ENCODE measurements around the gene BIRC3. TPM values are rescaled to one million over a fixed set of nuclear protein-coding genes. Genes with fewer than 3 reads are reported as not detected.

BIRC3 gene
- total RNA-seq, 1 experiment from 2014 or later: 0.13 TPM

DNA sequence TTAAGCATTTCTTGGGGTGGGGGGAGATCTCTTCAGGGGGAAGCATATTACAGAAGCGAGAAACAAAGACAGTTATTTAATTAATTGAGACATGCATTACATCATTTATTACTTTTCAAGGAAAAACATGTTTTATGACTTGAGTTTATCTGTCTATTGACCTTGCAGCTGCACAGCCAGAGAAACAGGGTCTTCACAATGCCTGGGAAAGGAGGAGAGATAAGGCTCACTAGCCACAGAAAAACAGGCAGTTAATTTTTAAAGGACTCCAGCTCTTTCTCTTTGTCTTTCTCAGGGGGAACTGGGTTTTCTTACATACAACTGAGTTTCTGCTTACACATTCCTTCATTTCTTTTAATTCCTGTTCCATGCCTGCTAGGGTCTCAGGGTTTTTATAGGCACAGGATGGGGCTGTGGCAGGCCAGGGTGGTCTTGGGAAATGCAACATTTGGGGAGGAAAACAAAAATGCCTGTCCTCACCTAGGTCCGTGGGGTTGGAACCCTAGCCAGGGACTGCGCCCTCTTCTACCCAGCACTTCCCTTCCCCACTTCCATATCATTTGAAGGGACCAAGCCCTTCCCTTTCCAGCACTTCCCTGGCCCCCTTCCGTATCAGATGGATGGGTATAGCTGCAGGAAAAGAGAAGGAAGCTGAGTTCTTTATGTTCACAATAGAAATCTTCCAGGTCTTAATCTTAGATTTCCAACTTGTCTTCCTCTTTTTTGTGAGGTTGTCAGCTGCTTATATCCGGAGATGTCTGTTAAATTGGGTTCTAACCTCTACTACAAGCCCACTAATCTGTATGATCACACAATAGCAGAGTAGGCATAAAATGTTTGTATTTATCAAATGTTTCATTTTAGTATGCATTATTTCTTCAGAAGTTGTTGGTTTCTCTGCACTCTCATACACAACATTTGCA is 68.1 kb downstream of the BIRC3 start:
- in situ Hi-C loops (cut with HindIII; ENCODE audit: low pct_unique_long_range_greater_than_20kb, low sequenced_read_pairs): no loop called here
- DNase-seq (ENCODE audit: low read depth, low spot score): no peak

DNA sequence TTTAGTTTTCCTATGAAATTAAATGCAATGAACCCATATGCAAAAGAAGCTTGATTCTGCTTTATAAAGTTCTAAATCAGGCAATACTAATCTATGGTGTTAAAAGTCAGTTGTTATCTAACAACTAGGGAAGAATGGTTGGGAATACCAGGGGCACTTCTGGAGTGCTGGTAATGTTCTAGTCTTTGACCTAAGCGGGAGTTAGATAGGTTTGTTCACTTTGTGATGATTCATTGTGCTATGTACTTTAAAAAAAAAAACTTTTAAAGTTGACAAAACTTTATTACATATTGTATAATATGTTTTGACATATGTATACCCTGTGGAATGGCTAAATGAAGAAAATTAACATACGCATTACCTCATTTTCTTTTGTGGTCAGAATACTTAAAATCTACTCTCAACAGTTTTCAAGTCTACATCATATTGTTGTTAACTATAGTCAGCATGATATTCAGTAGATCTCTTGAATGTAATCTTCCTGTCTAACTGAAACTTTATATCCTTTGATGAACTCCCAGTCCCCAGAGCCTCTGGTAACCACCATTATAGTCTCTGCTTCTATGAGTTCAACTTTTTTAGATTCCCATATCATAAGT is 69.0 kb downstream of the BIRC3 start:
- in situ Hi-C loops (cut with HindIII; ENCODE audit: low pct_unique_long_range_greater_than_20kb, low sequenced_read_pairs): no loop called here
- DNase-seq (ENCODE audit: low read depth, low spot score): no peak

DNA sequence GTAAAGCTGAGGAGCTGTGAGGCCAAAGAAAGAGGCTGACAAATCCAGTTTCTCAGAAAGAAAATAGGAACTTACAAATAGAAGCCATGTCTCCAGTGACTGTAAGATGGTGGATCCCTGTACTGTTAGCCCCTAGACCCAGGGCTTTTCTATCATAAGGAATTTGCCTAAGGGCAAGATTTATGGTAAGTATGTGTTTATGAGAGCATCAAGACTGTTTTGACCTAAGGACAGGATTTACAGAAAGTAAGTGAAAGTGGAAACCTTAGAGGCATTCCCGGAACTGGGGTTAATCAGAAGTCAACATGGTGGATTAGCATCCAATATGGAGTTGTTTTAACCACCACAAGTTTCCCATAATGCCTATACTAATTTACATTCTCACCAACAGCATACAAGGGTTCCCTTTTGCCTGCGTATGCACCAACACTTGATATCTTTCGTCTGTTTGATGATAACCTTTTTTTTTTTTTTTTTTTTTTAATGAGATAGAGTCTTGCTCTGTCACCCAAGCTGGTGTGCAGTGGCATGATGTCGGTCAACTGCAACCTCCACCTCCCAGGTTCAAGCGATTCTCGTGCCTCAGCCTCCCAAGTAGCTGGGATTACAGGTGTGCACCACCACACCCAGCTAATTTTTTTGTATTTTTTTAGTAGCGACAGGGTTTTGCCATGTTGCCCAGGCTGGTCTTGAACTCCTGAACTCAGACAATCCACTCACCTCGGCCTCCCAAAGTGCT is 69.9 kb downstream of the BIRC3 start:
- in situ Hi-C loops (cut with HindIII; ENCODE audit: low pct_unique_long_range_greater_than_20kb, low sequenced_read_pairs): no loop called here
- DNase-seq (ENCODE audit: low read depth, low spot score): no peak

Small RNA genes within 50 kb of the gene (small RNA-seq; reads per million reads assigned to genes)
- gene AP000942.3 (0 reads per million in 2 experiments), gene AP000942.4 (0 reads per million in 2 experiments), gene RNU6-952P (0 reads per million in 2 experiments)

Other genes with a start within 250 kb of the BIRC3 start
- 28.4 and 29.9 TPM in 2 replicates for gene YAP1, start 207.0 kb upstream of the BIRC3 start, total RNA-seq (2014; rRNA removed; shearing (Covaris generic))
- 32.3 and 32.6 TPM in 2 replicates for gene BIRC2, start 29.7 kb downstream of the BIRC3 start, total RNA-seq (2014; rRNA removed; shearing (Covaris generic))
- 91.2 and 99.8 TPM in 2 replicates for gene TMEM123, start 135.3 kb downstream of the BIRC3 start, total RNA-seq (2014; rRNA removed; shearing (Covaris generic))
- gene MMP7, start 213.3 kb downstream of the BIRC3 start, total RNA-seq (2014; rRNA removed; shearing (Covaris generic)): not detected in 2 replicates